Activated CD8-positive, alpha-beta memory T cell treated with anti-CD3 and anti-CD28 coated beads, Interleukin-2, amount 50 U/mL, for 48 hours (primary cell): ENCODE results near the gene PRKCB.
"Not testable (repeated sequence)": the region's sequence is repeated elsewhere in the genome, so short reads cannot be mapped to it uniquely, and the experiment has no call there.

Source experiments
- DNase-seq: peaks from one replicate; pipeline ENCODE4 v3.0.0-alpha.2; 2020

PRKCB gene

GRCh38 chr16:24053099-24053946 is 217.5 kb downstream of the PRKCB start:
- no peak for DNase-seq

- no peak for DNase-seq
These were observed 219.1 kb downstream of the PRKCB start for GRCh38 chr16:24054741-24055491.

- DNase-seq, result peak; percentile 29
These were observed 226.6 kb downstream of the PRKCB start for GRCh38 chr16:24062270-24062817.

- no peak for DNase-seq
These were observed 233.3 kb downstream of the PRKCB start for GRCh38 chr16:24069036-24069590.

GRCh38 chr16:24070851-24071250 is 235.1 kb downstream of the PRKCB start:
- DNase-seq, result peak; percentile 60

GRCh38 chr16:24071666-24072360 is 236.0 kb downstream of the PRKCB start:
- no peak for DNase-seq

- DNase-seq, result no peak
These were observed 237.5 kb downstream of the PRKCB start for GRCh38 chr16:24073321-24073720.

- DNase-seq, result no peak
These were observed 238.8 kb downstream of the PRKCB start for GRCh38 chr16:24074574-24074973.

GRCh38 chr16:24075302-24075701 is 239.5 kb downstream of the PRKCB start:
- no peak for DNase-seq

GRCh38 chr16:24075931-24076716 is 240.3 kb downstream of the PRKCB start:
- DNase-seq, result no peak

GRCh38 chr16:24077292-24077691 is 241.5 kb downstream of the PRKCB start:
- DNase-seq, result no peak

GRCh38 chr16:24077966-24078365 is 242.2 kb downstream of the PRKCB start:
- DNase-seq, result no peak

GRCh38 chr16:24085666-24086065 is 249.9 kb downstream of the PRKCB start:
- DNase-seq, result no peak

- no peak for DNase-seq
These were observed 252.2 kb downstream of the PRKCB start for GRCh38 chr16:24087891-24088410.

- no peak for DNase-seq
These were observed 253.0 kb downstream of the PRKCB start for GRCh38 chr16:24088767-24089166.

GRCh38 chr16:24091125-24091524 is 255.3 kb downstream of the PRKCB start:
- no peak for DNase-seq

GRCh38 chr16:24093049-24093448 is 257.3 kb downstream of the PRKCB start:
- no peak for DNase-seq

- no peak for DNase-seq
These were observed 258.9 kb downstream of the PRKCB start for GRCh38 chr16:24094660-24095059.

- no peak for DNase-seq
These were observed 263.1 kb downstream of the PRKCB start for GRCh38 chr16:24098896-24099295.

GRCh38 chr16:24101431-24101830 is 265.6 kb downstream of the PRKCB start:
- no peak for DNase-seq

- no peak for DNase-seq
These were observed 266.5 kb downstream of the PRKCB start for GRCh38 chr16:24102209-24102660.

- DNase-seq, result not testable (repeated sequence)
These were observed 269.7 kb downstream of the PRKCB start for GRCh38 chr16:24105471-24105870.
